Islet precursor cell (in vitro differentiated cells): Measurements from ENCODE around the gene CYB561.
A peak's percentile ranks its signal among the peaks of the same experiment; 100 is the strongest.

Experiments used
- DNase-seq: peaks from one replicate; pipeline ENCODE4 v3.0.0-alpha.2; 2018

CYB561 gene

GRCh38 chr17:63405741-63406261, 40.3 kb downstream of the CYB561 start:
- DNase-seq, result no peak

- no peak for DNase-seq
Measured at GRCh38 chr17:63405020-63405419, 41.1 kb downstream of the CYB561 start.

- DNase-seq, result no peak
Measured at GRCh38 chr17:63402431-63403212, 43.5 kb downstream of the CYB561 start.

GRCh38 chr17:63399856-63400255, 46.2 kb downstream of the CYB561 start:
- peak; percentile 53 for DNase-seq

GRCh38 chr17:63399316-63399715, 46.8 kb downstream of the CYB561 start:
- DNase-seq, result no peak

- DNase-seq, result peak; percentile 29
Measured at GRCh38 chr17:63398680-63399079, 47.4 kb downstream of the CYB561 start.

GRCh38 chr17:63395075-63395805, 50.9 kb downstream of the CYB561 start:
- peak; percentile 46 for DNase-seq

- DNase-seq, result no peak
Measured at GRCh38 chr17:63390090-63390489, 56.0 kb downstream of the CYB561 start.

GRCh38 chr17:63387656-63388340, 58.3 kb downstream of the CYB561 start:
- DNase-seq, result no peak

- DNase-seq, result no peak
Measured at GRCh38 chr17:63382826-63383225, 63.3 kb downstream of the CYB561 start.
